Testis (tissue), 3 donors: Measurements from ENCODE around the gene DZIP1. TPM values are rescaled to one million over a fixed set of nuclear protein-coding genes. Genes with fewer than 3 reads are reported as not detected.
A peak's percentile ranks its signal among the peaks of the same experiment; 100 is the strongest.

Experiments
- DNase-seq: peaks from one replicate; pipeline ENCODE4 v3.0.0-alpha.2; 2019
- H3K27ac ChIP-seq, 2 donors: fragments of 200-600 bp; sonication (generic); one replicate each; pipeline ENCODE4 v1.5.1; 2019
- H3K27me3 ChIP-seq: fragments of 200-600 bp; sonication (generic); one replicate; pipeline ENCODE4 v1.5.1; 2019
- H3K36me3 ChIP-seq: fragments of 200-600 bp; sonication (generic); one replicate; pipeline ENCODE4 v1.5.1; 2017; ENCODE audit warnings: low read depth; ENCODE audit errors: missing control alignments
- H3K4me1 ChIP-seq: fragments of 200-600 bp; sonication (generic); one replicate; pipeline ENCODE4 v1.5.1; 2019
- H3K4me3 ChIP-seq, 2 donors: fragments of 200-600 bp; sonication (generic); one replicate each; pipeline ENCODE4 v1.5.1; 2017 to 2019
- H3K9me3 ChIP-seq: fragments of 200-600 bp; sonication (generic); one replicate; pipeline ENCODE4 v1.5.1; 2017
- POLR2A ChIP-seq: fragments of 450-650 bp; IDR thresholded peaks from one replicate; pipeline ENCODE4 v1.6.1; 2017; ENCODE audit warnings: antibody characterized with exemption, mild to moderate bottlenecking, moderate library complexity
- WGBS, 2 donors: methylation state at CpG; one replicate each; pipeline ENCODE4 v1.1.5; 2018; 5-methylcytosine and 5-hydroxymethylcytosine counted together
- intact Hi-C: fragments of 100-400 bp; cut with DNase I; formaldehyde crosslinking; loops from one replicate; pipeline ENCODE4 v1.15.1; 2023; ENCODE audit warnings: low total_unique reads
- polyA plus RNA-seq: library from polyadenylated mRNA; stranded (reverse); fragments of 350-450 nt; fragmentation: Illumina TruSeq; extraction: RNeasy Lipid Tissue Mini Kit (QIAGEN cat#74804); gene quantifications from one replicate; pipeline ENCODE4 v1.2.3, GENCODE V29; 2014; ENCODE audit warnings: low read depth, low replicate concordance; ENCODE audit not compliant: insufficient read depth
- total RNA-seq, 2 donors: library from RNA; depleted of rRNA; stranded (reverse); fragments of >200 nt; gene quantifications; one replicate each; pipeline ENCODE4 v1.2.3, GENCODE V29; 2016
- TF ChIP-seq, protein P1 (sequence below), 3 experiments: fragments of 450-650 bp in 2 of 3; fragments of 200-600 bp in 1 of 3; sonication (generic) in 1 of 3; IDR thresholded peaks; one replicate each; pipeline ENCODE4 v1.5.1; 2016 to 2019; ENCODE audit warnings: antibody characterized with exemption in 3 of 3, mild to moderate bottlenecking in 2 of 3, moderate library complexity in 1 of 3

The DZIP1 gene
- total and polyA plus RNA-seq, 3 donors from 2014 or later, result 54.7 to 143 (median 63.7) TPM

DNA sequence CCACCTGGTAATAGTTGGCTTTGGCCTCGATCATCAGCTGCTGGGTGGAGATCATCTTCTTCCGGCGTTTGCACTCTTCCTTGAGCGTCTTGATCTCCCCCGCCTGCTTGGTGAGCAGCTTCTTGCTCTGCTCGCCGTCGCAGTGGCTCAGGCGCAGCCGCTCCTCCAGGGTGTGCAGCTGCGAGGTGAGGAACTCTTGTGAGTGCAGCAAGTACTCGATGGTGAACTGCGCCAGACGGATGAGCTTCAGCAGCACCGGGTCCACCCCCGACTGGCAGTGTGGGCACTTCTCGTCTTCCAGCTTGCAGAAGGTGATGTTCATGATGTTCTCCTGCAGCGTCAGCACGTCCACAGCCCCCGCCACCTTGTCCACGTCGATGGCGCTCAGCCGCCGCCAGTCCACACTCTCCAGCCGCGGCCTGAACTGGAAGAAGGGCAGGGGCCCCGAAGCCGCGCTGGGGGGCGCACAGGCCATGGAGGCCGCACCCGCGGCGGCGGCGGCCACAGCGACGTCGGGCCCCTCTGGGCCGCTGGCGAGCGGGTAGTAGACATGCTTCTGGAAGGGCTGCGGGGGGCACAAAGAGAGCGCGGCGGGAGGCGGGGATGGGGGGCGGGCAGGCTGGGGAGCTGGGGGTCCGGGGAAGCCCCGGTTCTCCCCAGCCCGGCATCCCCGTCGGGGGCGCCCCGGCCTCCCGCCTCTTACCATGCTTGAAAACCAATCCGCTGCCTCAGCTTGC lies 3.0 kb downstream of the DZIP1 start:
- peaks cover 4% of the 10 kb centered on the region for H3K4me1 ChIP-seq
- H3K9me3 ChIP-seq, result no peaks in the 10 kb centered on the region
- no peaks in the 10 kb centered on the region for H3K36me3 ChIP-seq
- DNase-seq, result peak; percentile 49
- no peaks in the 10 kb centered on the region for H3K27me3 ChIP-seq
- 9 to 12% methylated on average over 11 to 32 of the region's 58 CpGs for WGBS, 2 donors
- TF ChIP-seq POLR2A, result no peak
- TF ChIP-seq, protein P1, sequence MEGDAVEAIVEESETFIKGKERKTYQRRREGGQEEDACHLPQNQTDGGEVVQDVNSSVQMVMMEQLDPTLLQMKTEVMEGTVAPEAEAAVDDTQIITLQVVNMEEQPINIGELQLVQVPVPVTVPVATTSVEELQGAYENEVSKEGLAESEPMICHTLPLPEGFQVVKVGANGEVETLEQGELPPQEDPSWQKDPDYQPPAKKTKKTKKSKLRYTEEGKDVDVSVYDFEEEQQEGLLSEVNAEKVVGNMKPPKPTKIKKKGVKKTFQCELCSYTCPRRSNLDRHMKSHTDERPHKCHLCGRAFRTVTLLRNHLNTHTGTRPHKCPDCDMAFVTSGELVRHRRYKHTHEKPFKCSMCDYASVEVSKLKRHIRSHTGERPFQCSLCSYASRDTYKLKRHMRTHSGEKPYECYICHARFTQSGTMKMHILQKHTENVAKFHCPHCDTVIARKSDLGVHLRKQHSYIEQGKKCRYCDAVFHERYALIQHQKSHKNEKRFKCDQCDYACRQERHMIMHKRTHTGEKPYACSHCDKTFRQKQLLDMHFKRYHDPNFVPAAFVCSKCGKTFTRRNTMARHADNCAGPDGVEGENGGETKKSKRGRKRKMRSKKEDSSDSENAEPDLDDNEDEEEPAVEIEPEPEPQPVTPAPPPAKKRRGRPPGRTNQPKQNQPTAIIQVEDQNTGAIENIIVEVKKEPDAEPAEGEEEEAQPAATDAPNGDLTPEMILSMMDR (IDR thresholded peaks at IDR 0.05), result no peak
- H3K4me3 ChIP-seq, result peak overlapping the region; percentile 43 to 52
- intact Hi-C loops, result no loop called here
- peak overlapping the region in 1 of 2 donors; percentile 24 for H3K27ac ChIP-seq

DNA sequence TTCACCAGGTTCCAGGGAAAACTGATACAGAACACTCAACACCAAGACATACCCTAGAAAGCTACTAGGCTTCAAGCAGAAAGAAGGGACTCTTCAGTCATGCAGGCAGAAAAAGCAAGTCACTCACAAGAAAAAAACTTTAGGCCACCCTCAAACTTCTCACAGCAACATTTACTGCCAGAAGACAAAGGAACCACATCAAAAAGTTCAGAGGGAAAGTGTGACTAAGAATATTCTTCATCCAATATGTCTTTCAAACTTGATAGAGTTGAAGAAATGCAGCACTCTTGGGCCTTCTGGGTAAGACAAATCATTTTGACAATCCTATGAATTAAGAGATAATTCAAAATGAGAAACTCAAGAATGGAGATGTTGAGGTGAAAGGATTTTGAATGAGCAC lies 7.7 kb downstream of the DZIP1 start:
- H3K9me3 ChIP-seq, result no peaks in the 10 kb centered on the region
- H3K4me3 ChIP-seq, result no peak overlapping the region
- TF ChIP-seq POLR2A, result no peak
- TF ChIP-seq, protein P1 (IDR thresholded peaks at IDR 0.05), result no peak
- H3K36me3 ChIP-seq, result no peaks in the 10 kb centered on the region
- H3K4me1 ChIP-seq, result no peaks in the 10 kb centered on the region
- DNase-seq, result no peak
- no peaks in the 10 kb centered on the region for H3K27me3 ChIP-seq
- no peak overlapping the region for H3K27ac ChIP-seq
- intact Hi-C loops, result no loop called here

DNA sequence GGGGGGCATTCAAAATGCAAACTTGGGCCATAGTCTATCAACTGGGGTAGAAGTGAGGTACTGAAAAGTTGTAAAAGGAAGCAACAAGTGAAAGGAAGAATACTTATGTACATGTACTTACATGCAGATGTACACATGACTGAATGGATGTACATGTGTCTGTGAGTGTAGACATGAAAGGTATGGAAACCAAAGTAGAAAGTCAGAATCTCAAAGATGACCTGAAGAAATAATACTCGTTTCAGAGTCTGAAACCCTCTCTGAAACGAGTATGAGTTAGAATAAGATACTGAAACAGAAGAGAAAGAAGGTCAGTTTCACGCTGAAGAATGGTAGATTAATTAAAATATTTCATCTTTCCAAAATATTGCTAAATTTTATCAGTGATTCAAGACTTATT lies 13.9 kb downstream of the DZIP1 start:
- Histone ChIP-seq H3K27ac (no peak overlapping the region), H3K27me3 (no peaks in the 10 kb centered on the region), H3K4me1 (no peaks in the 10 kb centered on the region), H3K36me3 (no peaks in the 10 kb centered on the region), H3K9me3 (no peaks in the 10 kb centered on the region), H3K4me3 (no peak overlapping the region)
- no peak for TF ChIP-seq POLR2A
- TF ChIP-seq, protein P1 (IDR thresholded peaks at IDR 0.05), result no peak
- 85 to 91% methylated on average over 3 of the region's 3 CpGs for WGBS, 2 donors
- intact Hi-C loops, result no loop called here
- DNase-seq, result no peak

DNA sequence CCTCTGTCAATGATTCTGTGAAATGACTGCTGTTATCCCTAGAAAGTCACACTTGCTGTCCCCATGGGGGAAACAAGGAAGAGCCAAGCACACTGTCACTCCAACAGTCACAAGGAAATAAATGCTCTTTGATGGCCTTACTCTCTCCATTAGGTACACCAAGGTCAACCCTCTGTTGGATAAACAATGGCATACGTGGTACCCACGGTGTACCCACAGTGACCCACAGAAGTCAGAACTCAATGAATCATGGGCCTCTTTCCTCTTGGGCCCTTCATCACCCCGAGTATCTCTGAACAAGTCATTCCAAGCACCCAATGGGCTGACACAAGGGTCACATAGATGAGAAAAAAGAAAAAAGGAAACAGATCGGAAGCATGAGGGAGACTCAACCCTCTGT lies 15.4 kb downstream of the DZIP1 start:
- H3K27ac ChIP-seq, result no peak overlapping the region
- 79 to 89% methylated on average over 4 of the region's 4 CpGs for WGBS, 2 donors
- intact Hi-C loops, result loop anchor here (10.0 kb wide), 1 partner anchor 206 kb away; no protein-coding TSS in a partner anchor
- H3K9me3 ChIP-seq, result no peaks in the 10 kb centered on the region
- DNase-seq, result no peak
- H3K27me3 ChIP-seq, result no peaks in the 10 kb centered on the region
- TF ChIP-seq, protein P1 (IDR thresholded peaks at IDR 0.05), result no peak
- TF ChIP-seq POLR2A, result no peak
- no peaks in the 10 kb centered on the region for H3K36me3 ChIP-seq
- H3K4me3 ChIP-seq, result no peak overlapping the region
- no peaks in the 10 kb centered on the region for H3K4me1 ChIP-seq

DNA sequence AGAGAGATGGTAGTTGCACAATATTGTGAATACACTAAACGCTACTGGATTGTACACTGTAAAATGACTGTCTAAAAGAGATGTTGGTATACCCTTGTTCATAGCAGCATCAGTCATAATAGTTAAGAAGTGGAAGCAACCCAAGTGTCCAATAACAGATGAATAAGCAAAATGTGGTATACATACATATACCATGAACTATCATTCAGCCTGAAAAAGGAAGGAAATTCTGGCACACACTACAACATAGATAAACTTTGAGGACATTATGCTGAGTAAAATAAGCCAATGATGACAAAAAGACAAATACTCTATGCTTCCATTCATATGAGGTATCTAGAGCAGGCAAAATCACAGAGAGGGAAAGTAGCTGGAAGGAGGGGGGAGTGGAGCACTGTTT lies 16.0 kb downstream of the DZIP1 start:
- H3K4me1 ChIP-seq, result no peaks in the 10 kb centered on the region
- WGBS, 2 donors, result 91 to 100% methylated on average over 1 of the region's 1 CpG
- no peaks in the 10 kb centered on the region for H3K36me3 ChIP-seq
- H3K27me3 ChIP-seq, result no peaks in the 10 kb centered on the region
- H3K9me3 ChIP-seq, result no peaks in the 10 kb centered on the region
- DNase-seq, result no peak
- H3K27ac ChIP-seq, result no peak overlapping the region
- intact Hi-C loops, result loop anchor here (10.0 kb wide), 1 partner anchor 206 kb away; no protein-coding TSS in a partner anchor
- no peak overlapping the region for H3K4me3 ChIP-seq
- TF ChIP-seq, protein P1 (IDR thresholded peaks at IDR 0.05), result no peak
- TF ChIP-seq POLR2A, result no peak
